ENCODE results near the gene HHEX. TPM values are rescaled to one million over a fixed set of nuclear protein-coding genes. Genes with fewer than 3 reads are reported as not detected.
"Not testable (repeated sequence)": the region's sequence is repeated elsewhere in the genome, so short reads cannot be mapped to it uniquely, and the experiment has no call there.

HHEX gene
- total and polyA plus RNA-seq, 10 donors: 45.9 to 81.1 (median 58.4) TPM

DNA sequence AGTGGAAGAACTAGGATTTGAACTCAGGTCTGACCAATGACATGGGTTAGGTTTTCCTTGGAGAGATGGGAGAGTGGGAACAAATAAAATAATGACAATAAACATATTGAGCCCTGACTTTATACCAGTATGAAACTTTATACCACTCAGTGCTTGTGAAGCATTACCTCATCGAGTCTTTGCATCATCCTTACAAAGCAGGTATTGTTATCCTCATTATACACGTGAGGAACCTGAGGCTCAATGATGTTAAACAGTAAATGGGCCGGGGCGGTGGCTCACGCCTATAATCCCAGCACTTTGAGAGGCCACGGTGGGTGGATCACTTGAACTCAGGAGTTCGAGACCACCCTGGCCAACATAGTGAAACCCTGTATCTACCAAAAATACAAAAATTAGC, 47.7 kb downstream of the HHEX start:
- Histone ChIP-seq H3K27ac (no peak overlapping the region), H3K4me1 (peaks cover 0 to 18% (median 14%) of the 10 kb centered on the region in 6 donors), H3K27me3 (replicated peaks in 1 of 7) (no peaks in the 10 kb centered on the region), H3K36me3 (no peaks in the 10 kb centered on the region), H3K4me3 (no peak overlapping the region), H3K9me3 (no peaks in the 10 kb centered on the region)
- intact Hi-C loops (cut with DNase I; ENCODE audit: low total_unique reads): no loop called here
- 89 to 96% (median 92%) methylated on average over 7 of the region's 7 CpGs for WGBS, 5 donors
- no peak for DNase-seq
- TF ChIP-seq POLR2A (IDR thresholded peaks at IDR 0.05) (no peak), POLR2AphosphoS5 (IDR thresholded peaks at IDR 0.05) (no peak)
- TF ChIP-seq, protein P1, sequence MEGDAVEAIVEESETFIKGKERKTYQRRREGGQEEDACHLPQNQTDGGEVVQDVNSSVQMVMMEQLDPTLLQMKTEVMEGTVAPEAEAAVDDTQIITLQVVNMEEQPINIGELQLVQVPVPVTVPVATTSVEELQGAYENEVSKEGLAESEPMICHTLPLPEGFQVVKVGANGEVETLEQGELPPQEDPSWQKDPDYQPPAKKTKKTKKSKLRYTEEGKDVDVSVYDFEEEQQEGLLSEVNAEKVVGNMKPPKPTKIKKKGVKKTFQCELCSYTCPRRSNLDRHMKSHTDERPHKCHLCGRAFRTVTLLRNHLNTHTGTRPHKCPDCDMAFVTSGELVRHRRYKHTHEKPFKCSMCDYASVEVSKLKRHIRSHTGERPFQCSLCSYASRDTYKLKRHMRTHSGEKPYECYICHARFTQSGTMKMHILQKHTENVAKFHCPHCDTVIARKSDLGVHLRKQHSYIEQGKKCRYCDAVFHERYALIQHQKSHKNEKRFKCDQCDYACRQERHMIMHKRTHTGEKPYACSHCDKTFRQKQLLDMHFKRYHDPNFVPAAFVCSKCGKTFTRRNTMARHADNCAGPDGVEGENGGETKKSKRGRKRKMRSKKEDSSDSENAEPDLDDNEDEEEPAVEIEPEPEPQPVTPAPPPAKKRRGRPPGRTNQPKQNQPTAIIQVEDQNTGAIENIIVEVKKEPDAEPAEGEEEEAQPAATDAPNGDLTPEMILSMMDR (IDR thresholded peaks at IDR 0.05 in 8 of 11, conservative IDR thresholded peaks at IDR 0.05 in 3 of 11): no peak

DNA sequence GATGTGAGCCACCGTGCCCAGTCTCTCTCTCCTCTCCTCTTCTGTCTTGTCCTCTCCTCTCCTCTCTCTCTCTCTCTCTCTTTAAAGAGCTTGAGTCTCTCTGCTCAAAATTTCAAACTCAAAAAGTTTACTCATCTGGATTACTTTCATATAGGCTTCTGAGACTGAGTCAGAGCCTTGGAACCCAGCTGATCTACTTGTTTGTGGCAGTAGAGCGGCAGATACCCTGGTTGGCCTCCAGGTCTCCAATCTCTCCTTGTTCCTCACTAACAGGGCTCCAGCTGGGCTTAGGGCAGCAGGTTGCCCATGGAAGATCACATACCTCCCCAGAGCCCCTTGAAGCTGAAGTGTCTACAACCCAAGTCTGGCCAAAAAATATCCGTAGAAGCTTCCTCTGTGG, 51.0 kb downstream of the HHEX start:
- H3K36me3 ChIP-seq: no peaks in the 10 kb centered on the region
- 79 to 87% (median 84%) methylated on average over 3 of the region's 3 CpGs for WGBS, 5 donors
- no peak overlapping the region for H3K27ac ChIP-seq
- no peaks in the 10 kb centered on the region for H3K27me3 ChIP-seq (replicated peaks in 1 of 7)
- peaks cover 0 to 38% (median 27%) of the 10 kb centered on the region in 6 donors for H3K4me1 ChIP-seq
- DNase-seq: no peak
- no peak overlapping the region for H3K4me3 ChIP-seq
- H3K9me3 ChIP-seq: no peaks in the 10 kb centered on the region
- no peak for TF ChIP-seq POLR2AphosphoS5 (IDR thresholded peaks at IDR 0.05)
- no peak for TF ChIP-seq POLR2A (IDR thresholded peaks at IDR 0.05)
- TF ChIP-seq, protein P1 (IDR thresholded peaks at IDR 0.05 in 8 of 11, conservative IDR thresholded peaks at IDR 0.05 in 3 of 11): no peak
- intact Hi-C loops (cut with DNase I; ENCODE audit: low total_unique reads): no loop called here

DNA sequence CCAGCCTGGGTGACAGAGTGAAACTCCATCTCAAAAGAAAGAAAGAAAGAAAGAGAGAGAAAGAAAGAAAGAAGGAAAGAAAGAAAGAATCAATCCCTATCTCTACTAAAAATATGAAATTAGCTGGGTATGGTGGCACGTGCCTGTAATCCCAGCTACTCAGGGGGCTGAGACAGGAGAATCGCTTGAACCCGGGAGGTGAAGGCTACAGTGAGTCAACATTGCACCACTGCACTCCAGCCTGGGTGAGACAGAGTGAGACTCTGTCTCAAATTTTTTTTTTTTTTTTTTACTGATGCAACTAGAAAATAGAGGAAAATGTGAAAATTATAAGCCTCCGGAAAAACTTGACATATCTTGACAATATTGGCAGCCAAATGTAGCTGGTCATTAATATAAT, 52.0 kb downstream of the HHEX start:
- intact Hi-C loops (cut with DNase I; ENCODE audit: low total_unique reads); H3K4me3 ChIP-seq; H3K9me3 ChIP-seq; H3K27me3 ChIP-seq (replicated peaks in 1 of 7); DNase-seq; H3K36me3 ChIP-seq: not testable (repeated sequence)
- WGBS, 5 donors: 72 to 89% (median 81%) methylated on average over 4 of the region's 4 CpGs
- Histone ChIP-seq H3K27ac (peak overlapping the region in 5 of 8 donors; percentile 61 to 86 (median 74)), H3K4me1 (peaks cover 0 to 38% (median 27%) of the 10 kb centered on the region in 6 donors)

DNA sequence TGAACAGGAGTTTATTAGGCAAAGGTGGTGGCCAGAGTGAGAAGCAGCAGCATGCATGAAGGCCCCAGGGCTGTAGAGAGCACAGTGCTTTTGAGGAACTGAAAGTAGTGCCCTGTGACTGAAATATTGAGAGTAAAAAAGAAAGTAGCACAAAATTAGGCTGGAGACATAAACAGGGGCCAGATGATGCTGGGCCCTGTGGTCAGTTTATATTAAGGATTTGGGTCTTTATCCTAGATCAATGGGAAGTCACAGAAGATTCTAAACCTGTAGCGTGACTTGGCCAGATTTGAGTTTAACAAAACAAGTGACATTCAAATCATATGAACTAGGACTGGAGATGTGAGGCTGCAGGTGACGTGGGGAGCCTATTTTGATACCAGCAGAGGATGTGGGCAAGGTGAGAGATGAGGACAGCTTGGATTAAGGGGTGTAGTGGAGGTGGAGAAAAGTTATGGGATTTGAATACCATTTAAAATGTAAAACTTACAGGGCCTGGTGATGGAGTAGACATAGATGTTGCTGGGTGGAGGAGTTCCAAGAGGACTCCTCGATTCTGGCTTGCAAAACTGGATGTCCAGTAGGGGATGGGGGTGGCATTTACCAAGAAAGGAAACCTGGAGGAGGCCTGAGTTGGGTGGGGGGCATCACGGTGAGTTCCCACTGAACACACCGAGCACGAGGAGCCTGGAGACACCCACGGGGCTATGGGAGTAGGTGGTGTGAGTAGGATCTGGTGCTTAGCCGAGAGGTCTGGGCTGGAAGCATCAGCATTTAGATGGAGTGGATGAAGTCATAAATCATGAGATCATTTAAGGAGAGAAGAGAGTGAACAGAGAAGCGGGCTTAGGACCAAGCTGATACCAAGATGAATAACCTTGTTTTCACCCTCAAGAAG, 52.8 kb downstream of the HHEX start:
- H3K9me3 ChIP-seq: no peaks in the 10 kb centered on the region
- H3K4me3 ChIP-seq: no peak overlapping the region
- H3K27me3 ChIP-seq (replicated peaks in 1 of 7): no peaks in the 10 kb centered on the region
- H3K4me1 ChIP-seq: peaks cover 0 to 45% (median 33%) of the 10 kb centered on the region in 6 donors
- WGBS, 5 donors: 75 to 85% (median 82%) methylated on average over 9 of the region's 9 CpGs
- TF ChIP-seq, protein P1 (IDR thresholded peaks at IDR 0.05 in 8 of 11, conservative IDR thresholded peaks at IDR 0.05 in 3 of 11): no peak
- TF ChIP-seq POLR2AphosphoS5 (IDR thresholded peaks at IDR 0.05): peak in 1 of 3 donors; percentile 64
- intact Hi-C loops (cut with DNase I; ENCODE audit: low total_unique reads): no loop called here
- no peak for DNase-seq
- H3K27ac ChIP-seq: peak overlapping the region in 7 of 8 donors; percentile 55 to 86 (median 73)
- H3K36me3 ChIP-seq: no peaks in the 10 kb centered on the region

Small RNAs within 50 kb of the gene (small RNA-seq; reads per million reads assigned to genes)
- gene RF00019: 0 reads per million in 4 donors
- gene RN7SL644P: 0 reads per million in 4 donors

Other genes with a start within 250 kb of the HHEX start
- gene IDE, start 115.9 kb upstream of the HHEX start, total RNA-seq: 10 to 100 TPM; 22.4 to 35.2 (median 31.9) TPM
- 1 to 10 TPM; 4.4 to 7.7 (median 5.9) TPM for gene IDE, start 115.9 kb upstream of the HHEX start, polyA plus RNA-seq
- 1 to 10 TPM; 1.8 to 7.3 (median 5.1) TPM for gene KIF11, start 96.8 kb upstream of the HHEX start, total RNA-seq
- gene KIF11, start 96.8 kb upstream of the HHEX start, polyA plus RNA-seq: 1 to 10 TPM in 2 of 3 donors, under 1 TPM in 1; 0.93 to 4.7 (median 2.7) TPM
- gene EXOC6, start 158.6 kb downstream of the HHEX start, total RNA-seq: 10 to 100 TPM; 19.3 to 40.0 (median 31.5) TPM
- 10 to 100 TPM in 1 of 3 donors, 1 to 10 TPM in 2; 7.0 to 10.8 (median 8.8) TPM for gene EXOC6, start 158.6 kb downstream of the HHEX start, polyA plus RNA-seq

Data from spleen (tissue), 11 donors.